Thymus (tissue), 11 donors: ENCODE results near the gene KIF1A. TPM values are rescaled to one million over a fixed set of nuclear protein-coding genes. Genes with fewer than 3 reads are reported as not detected.
"Not testable (repeated sequence)": the region's sequence is repeated elsewhere in the genome, so short reads cannot be mapped to it uniquely, and the experiment has no call there.

ENCODE experiments used
- DNase-seq, 9 donors: peaks; one replicate each; pipeline ENCODE4 v3.0.0-alpha.2; 2013; ENCODE audit warnings: low spot score in 9 of 9, low read depth in 6 of 9, missing footprints in 1 of 9
- H3K27ac ChIP-seq, 2 donors: one replicate each; pipeline ENCODE4 v1.5.1; 2013; ENCODE audit warnings: control low read depth in 1 of 2, low read depth in 1 of 2, low read length in 1 of 2, mild to moderate bottlenecking in 1 of 2, moderate library complexity in 1 of 2
- H3K27me3 ChIP-seq, 2 donors: one replicate each; pipeline ENCODE4 v1.5.1; 2013; ENCODE audit warnings: low read length in 1 of 2; ENCODE audit not compliant: control insufficient read depth in 2 of 2, insufficient read depth in 1 of 2
- H3K36me3 ChIP-seq, 2 donors: one replicate each; pipeline ENCODE4 v1.5.1; 2013; ENCODE audit warnings: low read length in 1 of 2, mild to moderate bottlenecking in 1 of 2, moderate library complexity in 1 of 2; ENCODE audit not compliant: control insufficient read depth in 2 of 2, insufficient read depth in 2 of 2
- H3K4me1 ChIP-seq, 2 donors: one replicate each; pipeline ENCODE4 v1.5.1; 2013; ENCODE audit warnings: low read length in 2 of 2; ENCODE audit not compliant: control insufficient read depth in 2 of 2, insufficient read depth in 2 of 2
- H3K4me3 ChIP-seq, 2 donors: one replicate each; pipeline ENCODE4 v1.5.1; 2013; ENCODE audit warnings: low read length in 2 of 2, control low read depth in 1 of 2, mild to moderate bottlenecking in 1 of 2
- H3K9me3 ChIP-seq, 2 donors: one replicate each; pipeline ENCODE4 v1.5.1; 2013; ENCODE audit warnings: low read length in 1 of 2, mild to moderate bottlenecking in 1 of 2; ENCODE audit not compliant: control insufficient read depth in 2 of 2, insufficient read depth in 1 of 2
- WGBS: extraction: QIAGEN DNeasy Blood & Tissue Kit; methylation state at CpG from one replicate; pipeline ENCODE4 v1.1.7; 2013; 5-methylcytosine and 5-hydroxymethylcytosine counted together
- polyA plus RNA-seq: library from polyadenylated mRNA; stranded (reverse); fragments of 200-250 nt; gene quantifications from one replicate; pipeline ENCODE4 v1.2.3, GENCODE V29; 2013
- total RNA-seq: library from RNA; stranded (reverse); fragments of 120-200 nt; gene quantifications from one replicate; pipeline ENCODE4 v1.2.4, GENCODE V29; 2013
- donor health status: healthy.

KIF1A gene
- total and polyA plus RNA-seq, 2 donors: 0.42 to 0.78 TPM

- Histone ChIP-seq H3K27me3 (no peaks in the 10 kb centered on the region), H3K27ac (peak overlapping the region in 1 of 2 donors; percentile 18), H3K36me3 (no peaks in the 10 kb centered on the region), H3K4me1 (no peaks in the 10 kb centered on the region), H3K9me3 (no peaks in the 10 kb centered on the region), H3K4me3 (no peak overlapping the region)
- peak in 1 of 9 donors; percentile 6 for DNase-seq
- WGBS: 86% methylated on average over 10 of the region's 10 CpGs
These were observed 134.1 kb downstream of the KIF1A start for GRCh38 chr2:240685771-240686371.

GRCh38 chr2:240683980-240684728 lies 135.9 kb downstream of the KIF1A start:
- not testable (repeated sequence) for H3K9me3 ChIP-seq, DNase-seq, H3K4me3 ChIP-seq, H3K27me3 ChIP-seq, H3K36me3 ChIP-seq, H3K4me1 ChIP-seq, H3K27ac ChIP-seq
- WGBS: 74% methylated on average over 15 of the region's 15 CpGs

- not testable (repeated sequence) for H3K27me3 ChIP-seq, H3K9me3 ChIP-seq, H3K4me3 ChIP-seq, H3K4me1 ChIP-seq, H3K27ac ChIP-seq, H3K36me3 ChIP-seq, DNase-seq
- WGBS: 54% methylated on average over 4 of the region's 15 CpGs
These were observed 136.6 kb downstream of the KIF1A start for GRCh38 chr2:240683329-240683979.

GRCh38 chr2:240682431-240683224 lies 137.4 kb downstream of the KIF1A start, which contains the start of gene AQP12B:
Gene AQP12B (minus strand): TSS chr2:240682885. CDS start chr2:240682837, 48 bp downstream.
- WGBS: 95% methylated on average over 34 of the region's 37 CpGs
- not testable (repeated sequence) for H3K4me3 ChIP-seq, H3K27ac ChIP-seq, H3K9me3 ChIP-seq, H3K27me3 ChIP-seq, DNase-seq, H3K4me1 ChIP-seq, H3K36me3 ChIP-seq

- WGBS: 55% methylated on average over 2 of the region's 11 CpGs
- not testable (repeated sequence) for H3K4me3 ChIP-seq, DNase-seq, H3K9me3 ChIP-seq, H3K36me3 ChIP-seq, H3K27ac ChIP-seq, H3K27me3 ChIP-seq, H3K4me1 ChIP-seq
These were observed 139.8 kb downstream of the KIF1A start for GRCh38 chr2:240680185-240680584.

GRCh38 chr2:240678909-240679308 lies 141.1 kb downstream of the KIF1A start:
- not testable (repeated sequence) for DNase-seq, H3K4me3 ChIP-seq, H3K27ac ChIP-seq, H3K9me3 ChIP-seq, H3K27me3 ChIP-seq, H3K36me3 ChIP-seq, H3K4me1 ChIP-seq
- no CpG with 5 or more reads among the region's 19 CpGs for WGBS

GRCh38 chr2:240678043-240678442 lies 142.0 kb downstream of the KIF1A start:
- H3K4me1 ChIP-seq, H3K36me3 ChIP-seq, H3K9me3 ChIP-seq, H3K27ac ChIP-seq, DNase-seq, H3K4me3 ChIP-seq: not testable (repeated sequence)
- peaks cover 5 to 13% of the 10 kb centered on the region in 2 donors for H3K27me3 ChIP-seq
- WGBS: 89% methylated on average over 6 of the region's 14 CpGs

GRCh38 chr2:240675345-240675744 lies 144.7 kb downstream of the KIF1A start:
- not testable (repeated sequence) for H3K4me1 ChIP-seq, DNase-seq, H3K36me3 ChIP-seq, H3K27ac ChIP-seq, H3K9me3 ChIP-seq, H3K4me3 ChIP-seq
- WGBS: no CpG with 5 or more reads among the region's 24 CpGs
- H3K27me3 ChIP-seq: peaks cover 13 to 31% of the 10 kb centered on the region in 2 donors
